Measurements from ENCODE around the gene MAX. TPM values are rescaled to one million over a fixed set of nuclear protein-coding genes. Genes with fewer than 3 reads are reported as not detected.

MAX gene
- total and polyA plus RNA-seq, 2 of the 8 experiments (the other 6 are each of a cell fraction or from before 2014, with no cell fraction given), result 36.9 to 65.1 TPM

DNA sequence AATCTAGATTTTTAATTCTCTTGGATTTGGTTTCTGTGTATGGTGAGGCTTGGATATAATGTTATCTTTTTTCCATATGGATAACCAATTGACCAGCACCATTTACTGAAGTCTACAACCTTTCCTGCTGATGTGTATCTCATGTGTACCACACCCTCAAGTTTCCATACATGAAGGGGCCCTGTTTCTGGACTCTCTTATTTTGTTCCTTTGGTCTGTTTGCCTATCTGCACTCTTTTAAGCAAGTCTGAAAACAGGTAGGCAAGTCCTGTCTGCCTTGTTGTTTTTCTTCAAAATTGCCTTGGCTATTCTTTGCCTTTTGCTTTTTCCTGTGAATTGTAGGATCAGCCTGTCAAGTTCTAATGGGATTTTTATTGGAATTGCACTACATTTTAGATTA, 44.6 kb downstream of the MAX start:
- Histone ChIP-seq H3K18ac (ENCODE audit: extremely low read depth, low read length) (no peak overlapping the region), H2AFZ (ENCODE audit: low read length) (no peak overlapping the region), H3K9ac (replicated peaks in 1 of 4; ENCODE audit: extremely low read depth in 1 of 4, low read depth in 3 of 4, low read length in 3 of 4) (no peak overlapping the region), H3K27ac (ENCODE audit: low read depth, low read length) (no peak overlapping the region), H3K9me3 (ENCODE audit: insufficient read depth in 2 of 2, low read depth in 1 of 2, low read length in 1 of 2) (no peaks in the 10 kb centered on the region), H3K27me3 (replicated peaks in 1 of 4; ENCODE audit: control insufficient read depth in 3 of 4, extremely low read depth in 1 of 4, insufficient read depth in 3 of 4, low read length in 3 of 4) (no peaks in the 10 kb centered on the region), H3K4me1 (replicated peaks in 1 of 4; ENCODE audit: control insufficient read depth in 3 of 4, insufficient read depth in 4 of 4, low read length in 3 of 4) (no peaks in the 10 kb centered on the region), H3K23ac (ENCODE audit: insufficient read length) (no peak overlapping the region), H4K8ac (ENCODE audit: extremely low read depth, insufficient read depth, low read length) (no peak overlapping the region), H3K79me1 (ENCODE audit: low read depth, low read length) (no peaks in the 10 kb centered on the region), H2BK5ac (ENCODE audit: low read depth, low read length) (no peak overlapping the region), H3K23me2 (ENCODE audit: low read depth, low read length) (no peaks in the 10 kb centered on the region), H3K79me2 (ENCODE audit: control insufficient read depth in 1 of 2, insufficient read depth in 2 of 2, low read length in 2 of 2) (no peaks in the 10 kb centered on the region), H3K56ac (replicated peaks; ENCODE audit: insufficient read length, low read depth, low read length) (no peak overlapping the region), H3K36me3 (ENCODE audit: control insufficient read depth in 2 of 4, insufficient read depth in 4 of 4, low read length in 3 of 4) (peaks cover 0 to 27% (median 9%) of the 10 kb centered on the region in 4 experiments; a peak in 6 of 8 replicates), H2BK20ac (ENCODE audit: low read length) (no peak overlapping the region), H3K4ac (replicated peaks; ENCODE audit: insufficient read length, low read depth, low read length) (no peak overlapping the region), H2BK12ac (ENCODE audit: low read depth, low read length) (no peak overlapping the region), H4K91ac (replicated peaks; ENCODE audit: insufficient read length, low read length) (no peak overlapping the region), H4K5ac (ENCODE audit: insufficient read length, low read depth, low read length) (no peak overlapping the region), H2BK120ac (replicated peaks; ENCODE audit: low read depth, low read length) (no peak overlapping the region), H3K4me2 (ENCODE audit: insufficient read depth in 1 of 2, low read depth in 2 of 2, low read length in 2 of 2) (no peak overlapping the region), H3K14ac (ENCODE audit: insufficient read length) (no peak overlapping the region), H4K20me1 (replicated peaks in 1 of 2; ENCODE audit: control insufficient read depth in 1 of 2, insufficient read depth in 2 of 2, low read length in 2 of 2) (peaks cover 0 to 8% of the 10 kb centered on the region in 2 experiments), H3K4me3 (ENCODE audit: extremely low read depth in 1 of 4, insufficient read depth in 2 of 4, low read depth in 3 of 4, low read length in 4 of 4) (no peak overlapping the region), H2BK15ac (ENCODE audit: low read length) (no peak overlapping the region), H2AK5ac (ENCODE audit: low read depth, low read length) (no peak overlapping the region)
- POLR2A ChIA-PET (ENCODE audit: partially characterized antibody), result no interaction called here
- CTCF ChIA-PET (ENCODE audit: partially characterized antibody), result interaction anchor here (0.6 kb wide), 1 partner anchor 192 kb away, joined by 3 read pairs; no protein-coding TSS in a partner anchor
- FAIRE-seq, result no peak
- DNase-seq (ENCODE audit: low read depth in 1 of 2, low spot score in 2 of 2), result no peak
- no peak for TF ChIP-seq FOSL1 (IDR thresholded peaks at IDR 0.05; ENCODE audit: insufficient read depth, low read depth, low read length)
- TF ChIP-seq ZNF274 (IDR thresholded peaks at IDR 0.05; ENCODE audit: borderline replicate concordance, extremely low read depth, low read length), result no peak
- no peak for TF ChIP-seq GABPA (IDR thresholded peaks at IDR 0.05; ENCODE audit: borderline replicate concordance, insufficient read depth, low read length)
- TF ChIP-seq, protein P1, sequence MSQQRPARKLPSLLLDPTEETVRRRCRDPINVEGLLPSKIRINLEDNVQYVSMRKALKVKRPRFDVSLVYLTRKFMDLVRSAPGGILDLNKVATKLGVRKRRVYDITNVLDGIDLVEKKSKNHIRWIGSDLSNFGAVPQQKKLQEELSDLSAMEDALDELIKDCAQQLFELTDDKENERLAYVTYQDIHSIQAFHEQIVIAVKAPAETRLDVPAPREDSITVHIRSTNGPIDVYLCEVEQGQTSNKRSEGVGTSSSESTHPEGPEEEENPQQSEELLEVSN (IDR thresholded peaks at IDR 0.05), result no peak
- TF ChIP-seq CHD2 (IDR thresholded peaks at IDR 0.05; ENCODE audit: low read length), result no peak
- TF ChIP-seq HDAC2 (IDR thresholded peaks at IDR 0.05; ENCODE audit: borderline replicate concordance in 1 of 2, low read depth in 2 of 2, low read length in 2 of 2), result no peak
- no peak for TF ChIP-seq CBX5 (IDR thresholded peaks at IDR 0.05; ENCODE audit: low read depth, low read length)
- no peak for TF ChIP-seq USF2 (IDR thresholded peaks at IDR 0.05; ENCODE audit: low read length)
- TF ChIP-seq EP300 (IDR thresholded peaks at IDR 0.05; ENCODE audit: borderline replicate concordance in 1 of 2, low read depth in 2 of 2, low read length in 2 of 2), result no peak
- TF ChIP-seq, protein P2, sequence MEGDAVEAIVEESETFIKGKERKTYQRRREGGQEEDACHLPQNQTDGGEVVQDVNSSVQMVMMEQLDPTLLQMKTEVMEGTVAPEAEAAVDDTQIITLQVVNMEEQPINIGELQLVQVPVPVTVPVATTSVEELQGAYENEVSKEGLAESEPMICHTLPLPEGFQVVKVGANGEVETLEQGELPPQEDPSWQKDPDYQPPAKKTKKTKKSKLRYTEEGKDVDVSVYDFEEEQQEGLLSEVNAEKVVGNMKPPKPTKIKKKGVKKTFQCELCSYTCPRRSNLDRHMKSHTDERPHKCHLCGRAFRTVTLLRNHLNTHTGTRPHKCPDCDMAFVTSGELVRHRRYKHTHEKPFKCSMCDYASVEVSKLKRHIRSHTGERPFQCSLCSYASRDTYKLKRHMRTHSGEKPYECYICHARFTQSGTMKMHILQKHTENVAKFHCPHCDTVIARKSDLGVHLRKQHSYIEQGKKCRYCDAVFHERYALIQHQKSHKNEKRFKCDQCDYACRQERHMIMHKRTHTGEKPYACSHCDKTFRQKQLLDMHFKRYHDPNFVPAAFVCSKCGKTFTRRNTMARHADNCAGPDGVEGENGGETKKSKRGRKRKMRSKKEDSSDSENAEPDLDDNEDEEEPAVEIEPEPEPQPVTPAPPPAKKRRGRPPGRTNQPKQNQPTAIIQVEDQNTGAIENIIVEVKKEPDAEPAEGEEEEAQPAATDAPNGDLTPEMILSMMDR (IDR thresholded peaks at IDR 0.05; ENCODE audit: control extremely low read depth in 1 of 3, insufficient read depth in 1 of 3, low read depth in 1 of 3, low read length in 3 of 3), result no peak
